ENCODE data around the gene BCKDHB. TPM values are rescaled to one million over a fixed set of nuclear protein-coding genes. Genes with fewer than 3 reads are reported as not detected.

The BCKDHB gene
- total RNA-seq, 2 donors from 2014 or later, result 10.3 to 13.2 TPM

DNA sequence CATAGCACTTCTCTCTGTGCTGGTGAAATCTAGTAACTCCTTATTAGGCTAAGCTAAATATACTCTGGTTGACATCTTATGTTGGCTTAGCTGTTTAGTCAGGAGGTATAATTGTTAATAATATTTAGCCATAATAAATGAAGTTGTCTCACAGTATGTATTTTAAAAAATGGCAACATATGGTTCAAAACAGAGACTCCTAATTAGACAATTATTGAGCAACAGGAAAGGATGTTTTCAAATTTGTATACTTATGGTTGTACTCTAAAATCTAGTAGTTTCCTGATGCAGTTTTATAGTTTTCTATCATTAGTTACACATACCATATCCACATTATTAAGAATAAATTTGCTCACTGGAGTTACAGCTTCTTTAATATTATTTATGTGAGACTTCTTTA is 150.2 kb downstream of the BCKDHB start:
- Mint-ChIP-seq H3K4me3 (no peak overlapping the region), H3K27me3 (no peaks in the 10 kb centered on the region), H3K4me1 (peaks cover 4% of the 10 kb centered on the region), H3K36me3 (ENCODE audit: low read depth) (peaks cover 5% of the 10 kb centered on the region), H3K27ac (no peak overlapping the region)
- DNase-seq (no peak), ATAC-seq (no peak)
- H3K9me3 ChIP-seq (ENCODE audit: control insufficient read depth, low read length, poor library complexity, severe bottlenecking), result no peaks in the 10 kb centered on the region

DNA sequence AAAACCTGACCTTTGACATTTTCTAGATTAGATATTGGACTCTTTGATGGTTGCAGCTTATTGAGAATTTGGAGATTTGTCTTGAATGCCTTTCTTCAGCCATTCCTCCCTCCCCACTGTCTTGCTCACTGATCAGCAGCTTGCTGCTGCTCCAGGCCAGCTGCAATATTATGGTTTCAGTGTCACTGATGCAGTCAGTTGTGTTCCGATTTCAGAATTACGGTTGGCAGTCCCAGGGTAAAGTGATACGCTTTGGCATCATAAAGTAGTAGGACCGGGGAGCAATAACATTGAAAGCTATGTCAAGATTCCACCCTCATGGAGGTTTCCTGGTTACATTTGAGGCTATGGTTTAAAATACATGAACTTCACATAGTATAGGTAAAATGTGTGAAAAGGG is 152.6 kb downstream of the BCKDHB start:
- Mint-ChIP-seq H3K27ac (no peak overlapping the region), H3K27me3 (no peaks in the 10 kb centered on the region), H3K4me3 (no peak overlapping the region), H3K36me3 (ENCODE audit: low read depth) (peaks cover 5% of the 10 kb centered on the region), H3K4me1 (no peaks in the 10 kb centered on the region)
- ATAC-seq (no peak), DNase-seq (no peak)
- no peaks in the 10 kb centered on the region for H3K9me3 ChIP-seq (ENCODE audit: control insufficient read depth, low read length, poor library complexity, severe bottlenecking)

- ATAC-seq, result no peak
- peaks cover 7% of the 10 kb centered on the region for H3K36me3 Mint-ChIP-seq (ENCODE audit: low read depth)
- H3K9me3 ChIP-seq (ENCODE audit: control insufficient read depth, low read length, poor library complexity, severe bottlenecking), result no peaks in the 10 kb centered on the region
- H3K27me3 Mint-ChIP-seq, result no peaks in the 10 kb centered on the region
- H3K4me1 Mint-ChIP-seq, result peaks cover 2% of the 10 kb centered on the region
- H3K4me3 Mint-ChIP-seq, result no peak overlapping the region
- no peak for DNase-seq
- no peak overlapping the region for H3K27ac Mint-ChIP-seq
These were observed 157.1 kb downstream of the BCKDHB start for GRCh38 chr6:80263585-80263984.

DNA sequence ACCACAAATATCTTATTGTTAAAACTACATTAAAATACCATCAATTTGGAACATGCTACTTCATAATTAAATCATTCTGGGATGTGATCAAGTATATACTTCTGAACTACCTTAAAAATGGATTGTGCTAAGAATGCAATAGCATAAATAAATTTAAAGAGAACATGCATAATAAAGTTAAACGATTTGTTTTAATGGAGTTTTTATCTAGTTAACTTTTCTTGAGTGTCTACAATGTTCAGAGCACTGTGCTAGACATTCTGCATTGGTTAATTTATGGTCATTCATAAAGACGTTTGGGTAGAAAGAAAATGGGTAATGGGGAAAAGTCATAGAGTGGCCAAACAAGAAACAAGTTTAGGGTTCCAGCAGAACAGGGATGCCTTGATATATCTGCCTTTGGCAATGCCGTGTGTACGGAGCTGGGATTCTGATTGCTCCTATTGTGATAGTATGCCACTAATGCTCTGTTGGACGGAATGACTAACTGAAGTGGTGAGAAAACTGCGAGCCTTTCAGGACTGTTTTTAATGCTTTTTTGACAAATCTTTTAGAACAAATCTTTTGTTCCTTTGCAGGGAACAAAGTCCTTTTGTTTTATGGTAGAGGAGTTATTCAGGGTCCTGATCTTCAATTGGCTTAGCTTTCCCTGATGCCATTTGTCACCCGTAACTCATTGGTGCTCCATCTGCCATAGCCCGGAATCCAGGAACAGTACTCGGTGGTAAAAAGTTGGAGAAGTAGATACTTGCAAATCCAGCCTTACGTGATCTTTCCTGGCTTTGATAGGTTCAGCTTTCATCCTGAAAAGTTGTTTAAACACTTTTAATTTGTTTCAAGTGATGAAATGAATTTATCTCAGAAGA is 162.6 kb downstream of the BCKDHB start:
- DNase-seq (no peak), ATAC-seq (no peak)
- no peak overlapping the region for H3K27ac Mint-ChIP-seq
- peaks cover 2% of the 10 kb centered on the region for H3K4me1 Mint-ChIP-seq
- no peaks in the 10 kb centered on the region for H3K9me3 ChIP-seq (ENCODE audit: control insufficient read depth, low read length, poor library complexity, severe bottlenecking)
- no peak overlapping the region for H3K4me3 Mint-ChIP-seq
- H3K27me3 Mint-ChIP-seq, result no peaks in the 10 kb centered on the region
- peaks cover 7% of the 10 kb centered on the region for H3K36me3 Mint-ChIP-seq (ENCODE audit: low read depth)

DNA sequence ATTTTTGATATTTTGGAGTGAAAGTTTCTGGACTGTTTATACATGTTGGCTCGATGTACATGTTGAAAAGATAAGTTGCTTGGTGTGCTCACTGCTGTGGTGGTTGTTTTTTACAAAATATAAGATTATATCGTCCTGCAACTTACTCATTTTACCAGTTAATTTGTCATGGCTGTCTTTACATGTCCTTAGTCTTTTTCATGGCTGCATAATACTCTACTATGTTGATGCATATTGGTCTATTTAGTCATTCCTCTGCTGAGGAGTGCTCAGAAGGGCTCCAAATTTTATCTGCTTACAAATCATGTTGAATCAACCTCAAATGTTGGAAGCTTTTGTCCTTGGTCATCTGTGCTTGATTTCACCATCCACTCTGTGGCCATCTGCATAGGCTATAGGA is 164.6 kb downstream of the BCKDHB start:
- no peaks in the 10 kb centered on the region for H3K27me3 Mint-ChIP-seq
- no peak overlapping the region for H3K27ac Mint-ChIP-seq
- DNase-seq (no peak), ATAC-seq (no peak)
- H3K4me1 Mint-ChIP-seq, result peaks cover 2% of the 10 kb centered on the region
- H3K4me3 Mint-ChIP-seq, result no peak overlapping the region
- H3K36me3 Mint-ChIP-seq (ENCODE audit: low read depth), result no peaks in the 10 kb centered on the region
- no peaks in the 10 kb centered on the region for H3K9me3 ChIP-seq (ENCODE audit: control insufficient read depth, low read length, poor library complexity, severe bottlenecking)

- H3K4me3 Mint-ChIP-seq, result no peak overlapping the region
- H3K36me3 Mint-ChIP-seq (ENCODE audit: low read depth), result no peaks in the 10 kb centered on the region
- H3K9me3 ChIP-seq (ENCODE audit: control insufficient read depth, low read length, poor library complexity, severe bottlenecking), result no peaks in the 10 kb centered on the region
- no peak overlapping the region for H3K27ac Mint-ChIP-seq
- no peaks in the 10 kb centered on the region for H3K4me1 Mint-ChIP-seq
- no peaks in the 10 kb centered on the region for H3K27me3 Mint-ChIP-seq
- DNase-seq (no peak), ATAC-seq (no peak)
These were observed 166.5 kb downstream of the BCKDHB start for GRCh38 chr6:80272988-80273387.

- no peaks in the 10 kb centered on the region for H3K4me1 Mint-ChIP-seq
- H3K4me3 Mint-ChIP-seq, result no peak overlapping the region
- H3K36me3 Mint-ChIP-seq (ENCODE audit: low read depth), result peaks cover 5% of the 10 kb centered on the region
- ATAC-seq (no peak), DNase-seq (no peak)
- H3K27ac Mint-ChIP-seq, result no peak overlapping the region
- no peaks in the 10 kb centered on the region for H3K9me3 ChIP-seq (ENCODE audit: control insufficient read depth, low read length, poor library complexity, severe bottlenecking)
- no peaks in the 10 kb centered on the region for H3K27me3 Mint-ChIP-seq
These were observed 170.4 kb downstream of the BCKDHB start for GRCh38 chr6:80276861-80277260.

DNA sequence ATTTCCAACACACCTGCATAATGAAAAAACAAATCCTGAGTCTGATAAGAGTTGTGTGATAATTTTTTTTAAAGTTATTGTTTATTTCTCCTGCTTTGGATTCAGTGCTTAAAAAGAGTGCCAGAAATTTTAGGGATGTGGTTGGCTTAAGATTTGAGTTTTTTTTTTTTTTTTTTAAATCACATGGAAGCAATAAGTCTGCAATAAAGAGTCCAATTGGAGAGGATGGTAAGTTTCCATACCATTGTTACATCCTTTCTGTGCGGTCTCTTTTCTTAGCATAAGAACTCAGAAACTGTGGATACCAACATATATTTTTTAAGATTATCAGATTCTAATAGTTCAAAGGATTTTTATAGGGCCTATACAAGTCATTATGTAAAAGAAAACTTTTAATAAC is 171.0 kb downstream of the BCKDHB start:
- no peaks in the 10 kb centered on the region for H3K27me3 Mint-ChIP-seq
- H3K4me3 Mint-ChIP-seq, result no peak overlapping the region
- no peak for ATAC-seq
- no peaks in the 10 kb centered on the region for H3K9me3 ChIP-seq (ENCODE audit: control insufficient read depth, low read length, poor library complexity, severe bottlenecking)
- H3K27ac Mint-ChIP-seq, result no peak overlapping the region
- no peaks in the 10 kb centered on the region for H3K4me1 Mint-ChIP-seq
- peaks cover 5% of the 10 kb centered on the region for H3K36me3 Mint-ChIP-seq (ENCODE audit: low read depth)
- DNase-seq, result no peak

DNA sequence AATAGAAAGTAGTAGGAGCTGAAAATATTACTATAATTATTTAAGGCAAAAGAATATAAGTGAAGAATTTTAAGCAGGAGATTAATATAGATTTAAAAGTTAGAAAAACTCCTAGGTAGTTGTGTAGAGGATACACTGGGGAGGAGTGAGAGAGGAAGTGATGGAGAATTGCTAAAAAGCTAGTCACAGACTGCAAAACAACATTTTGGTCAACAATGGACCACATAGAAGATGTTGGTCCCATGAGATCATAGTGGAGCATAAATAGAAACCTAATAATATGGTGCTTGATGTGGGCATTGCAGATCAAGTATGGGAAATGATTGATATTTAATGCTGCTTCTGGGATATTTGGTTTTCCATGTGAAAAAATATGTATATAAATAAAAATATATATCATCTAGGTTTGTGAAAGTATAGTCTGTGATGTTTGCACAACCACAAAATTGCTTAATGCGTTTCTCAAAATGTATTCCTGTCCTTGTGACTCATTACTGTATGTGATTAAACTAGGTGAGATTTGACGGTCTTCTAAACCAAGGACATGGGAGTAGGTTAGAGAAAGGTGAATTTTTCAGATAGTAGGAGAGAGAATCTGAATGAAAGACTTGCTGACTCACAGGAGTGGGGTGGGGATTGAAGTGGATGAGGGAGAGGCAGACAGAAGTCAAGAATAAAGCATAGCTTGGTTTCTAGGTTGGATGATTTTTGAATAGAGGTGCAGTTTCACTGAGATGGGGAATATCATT is 174.0 kb downstream of the BCKDHB start:
- no peaks in the 10 kb centered on the region for H3K4me1 Mint-ChIP-seq
- H3K9me3 ChIP-seq (ENCODE audit: control insufficient read depth, low read length, poor library complexity, severe bottlenecking), result no peaks in the 10 kb centered on the region
- peaks cover 5% of the 10 kb centered on the region for H3K36me3 Mint-ChIP-seq (ENCODE audit: low read depth)
- ATAC-seq (no peak), DNase-seq (no peak)
- no peak overlapping the region for H3K4me3 Mint-ChIP-seq
- no peak overlapping the region for H3K27ac Mint-ChIP-seq
- H3K27me3 Mint-ChIP-seq, result no peaks in the 10 kb centered on the region

DNA sequence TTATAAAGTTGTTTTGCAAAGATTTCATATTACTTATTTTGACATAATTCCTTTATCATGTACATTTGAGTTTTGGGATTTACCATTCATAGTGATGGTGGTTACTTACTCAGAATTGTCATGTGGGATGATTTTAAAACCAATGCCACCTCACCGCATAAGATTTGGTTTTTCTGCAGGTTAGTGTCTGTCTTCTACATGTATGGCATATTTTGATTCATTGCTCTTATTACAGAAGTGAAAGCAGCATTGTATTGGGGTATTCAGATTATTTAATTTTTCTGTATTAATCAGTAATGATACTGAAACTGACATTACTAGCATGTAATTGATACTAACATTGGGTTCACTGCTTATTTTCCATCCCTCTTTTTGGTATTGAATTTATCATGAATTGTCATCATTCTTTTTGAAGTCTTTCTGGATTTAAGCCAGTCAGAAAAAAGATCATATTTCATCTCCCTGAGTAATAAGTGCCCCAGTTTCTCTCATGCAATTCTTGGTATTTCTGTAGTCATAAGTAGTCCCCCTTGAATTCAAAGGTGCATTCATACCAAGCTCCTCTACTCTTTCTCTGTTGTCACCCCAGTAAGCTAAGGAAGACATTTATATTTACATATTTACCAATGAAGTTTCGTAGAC is 176.6 kb downstream of the BCKDHB start:
- H3K4me3 Mint-ChIP-seq, result no peak overlapping the region
- no peaks in the 10 kb centered on the region for H3K9me3 ChIP-seq (ENCODE audit: control insufficient read depth, low read length, poor library complexity, severe bottlenecking)
- H3K27ac Mint-ChIP-seq, result no peak overlapping the region
- H3K27me3 Mint-ChIP-seq, result no peaks in the 10 kb centered on the region
- ATAC-seq (no peak), DNase-seq (no peak)
- H3K4me1 Mint-ChIP-seq, result no peaks in the 10 kb centered on the region
- peaks cover 5% of the 10 kb centered on the region for H3K36me3 Mint-ChIP-seq (ENCODE audit: low read depth)

DNA sequence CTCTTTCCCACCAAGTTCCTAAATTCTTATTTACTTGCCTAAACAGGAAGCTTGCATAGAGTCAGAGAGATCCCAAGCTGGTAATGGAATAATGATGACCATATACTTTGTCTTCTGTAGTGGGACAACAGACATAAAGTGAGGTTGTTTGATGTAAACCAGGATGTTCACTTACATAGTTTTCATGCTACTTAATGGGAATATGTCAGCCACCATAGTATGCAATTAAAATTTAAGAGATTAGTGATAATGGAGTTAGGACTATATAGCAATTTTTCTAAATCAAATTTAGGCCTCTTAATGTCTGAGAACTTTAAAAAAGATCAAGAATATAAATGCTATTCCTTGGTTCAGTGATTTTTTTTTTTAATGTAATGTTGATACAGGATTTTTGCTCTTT is 180.6 kb downstream of the BCKDHB start:
- Mint-ChIP-seq H3K4me1 (no peaks in the 10 kb centered on the region), H3K36me3 (ENCODE audit: low read depth) (no peaks in the 10 kb centered on the region), H3K4me3 (no peak overlapping the region), H3K27me3 (no peaks in the 10 kb centered on the region), H3K27ac (no peak overlapping the region)
- ATAC-seq (no peak), DNase-seq (no peak)
- H3K9me3 ChIP-seq (ENCODE audit: control insufficient read depth, low read length, poor library complexity, severe bottlenecking), result no peaks in the 10 kb centered on the region

DNA sequence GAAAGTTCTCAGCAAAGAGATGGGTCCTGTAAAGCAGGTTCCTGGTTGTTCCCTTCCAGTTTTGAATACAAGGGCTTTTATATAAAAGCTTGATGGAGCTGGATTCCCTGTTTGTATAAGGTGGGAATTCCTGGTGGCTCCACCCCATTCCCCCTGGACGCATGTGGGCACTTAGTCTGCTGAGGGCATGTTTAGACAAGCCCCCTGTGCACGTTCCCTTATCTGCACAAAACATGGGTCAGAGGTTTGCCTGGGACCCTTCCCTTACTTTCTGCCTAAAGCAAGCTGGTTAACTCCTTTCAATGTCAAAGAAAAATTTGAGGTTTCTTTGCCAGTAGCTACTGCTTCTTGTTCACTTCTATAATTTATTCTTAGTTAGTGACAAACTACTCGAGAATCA is 181.1 kb downstream of the BCKDHB start:
- H3K27me3 Mint-ChIP-seq, result no peaks in the 10 kb centered on the region
- no peaks in the 10 kb centered on the region for H3K9me3 ChIP-seq (ENCODE audit: control insufficient read depth, low read length, poor library complexity, severe bottlenecking)
- DNase-seq (no peak), ATAC-seq (no peak)
- no peak overlapping the region for H3K4me3 Mint-ChIP-seq
- H3K36me3 Mint-ChIP-seq (ENCODE audit: low read depth), result no peaks in the 10 kb centered on the region
- no peak overlapping the region for H3K27ac Mint-ChIP-seq
- H3K4me1 Mint-ChIP-seq, result no peaks in the 10 kb centered on the region

DNA sequence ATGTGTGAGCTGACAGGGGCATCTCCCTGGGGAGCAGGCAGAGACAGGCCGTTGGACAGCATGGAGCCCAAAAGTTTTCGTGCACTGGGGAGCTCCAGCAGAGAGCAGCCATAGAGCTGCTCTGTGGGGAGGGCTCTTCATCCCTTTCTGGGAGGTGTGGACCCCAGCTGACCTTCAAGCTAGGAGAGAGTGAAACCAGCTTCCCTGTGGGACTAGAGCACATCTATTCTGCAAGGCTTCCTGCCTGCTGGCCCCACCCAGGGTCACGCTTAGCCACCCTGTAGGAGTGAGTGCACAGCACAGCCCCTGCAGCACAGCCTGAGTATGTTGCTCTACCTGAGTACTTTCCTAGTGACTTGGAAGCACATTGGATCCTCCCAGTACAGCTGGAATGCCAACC is 183.3 kb downstream of the BCKDHB start:
- no peaks in the 10 kb centered on the region for H3K9me3 ChIP-seq (ENCODE audit: control insufficient read depth, low read length, poor library complexity, severe bottlenecking)
- ATAC-seq (no peak), DNase-seq (no peak)
- Mint-ChIP-seq H3K27me3 (no peaks in the 10 kb centered on the region), H3K4me3 (no peak overlapping the region), H3K27ac (no peak overlapping the region), H3K36me3 (ENCODE audit: low read depth) (no peaks in the 10 kb centered on the region), H3K4me1 (no peaks in the 10 kb centered on the region)
